Retinal pigment epithelial cell (primary cell): ENCODE data around the gene GALNS.

Source experiments
- DNase-seq: peaks from one replicate; pipeline ENCODE4 v3.0.0-alpha.2; 2010; ENCODE audit warnings: low read depth
- H3K4me3 ChIP-seq: 2 replicates; pipeline ENCODE4 v1.5.1; 2011; ENCODE audit warnings: mild to moderate bottlenecking, low read length, control low read depth, moderate library complexity
- CTCF ChIP-seq: conservative IDR thresholded peaks from 2 replicates; pipeline ENCODE4 v1.5.1; 2011; ENCODE audit warnings: low read depth, low read length, control low read depth, inconsistent platforms

Gene GALNS

GRCh38 chr16:88854306-88855111, 2.2 kb downstream of the GALNS start:
- H3K4me3 ChIP-seq, result no peak overlapping the region
- TF ChIP-seq CTCF, result no peak
- DNase-seq, result no peak

GRCh38 chr16:88853325-88853941, 3.3 kb downstream of the GALNS start:
- H3K4me3 ChIP-seq, result no peak overlapping the region
- TF ChIP-seq CTCF, result no peak
- DNase-seq, result no peak

GRCh38 chr16:88851616-88852015, 5.1 kb downstream of the GALNS start:
- no peak for DNase-seq
- H3K4me3 ChIP-seq, result no peak overlapping the region
- no peak for TF ChIP-seq CTCF

GRCh38 chr16:88850531-88851199, 6.1 kb downstream of the GALNS start:
- no peak for TF ChIP-seq CTCF

GRCh38 chr16:88848557-88848956, 8.2 kb downstream of the GALNS start:
- DNase-seq, result no peak
- no peak overlapping the region for H3K4me3 ChIP-seq
- no peak for TF ChIP-seq CTCF

More at GRCh38 chr16:88850531-88851199, 6.1 kb downstream of the GALNS start:
- H3K4me3 ChIP-seq, result no peak overlapping the region
- no peak for DNase-seq

GRCh38 chr16:88847654-88848053, 9.1 kb downstream of the GALNS start:
- no peak for TF ChIP-seq CTCF
- no peak overlapping the region for H3K4me3 ChIP-seq
- no peak for DNase-seq
